H9 (cell line): Measurements from ENCODE around the gene ANKIB1. TPM values are rescaled to one million over a fixed set of nuclear protein-coding genes. Genes with fewer than 3 reads are reported as not detected.

ENCODE experiments used
- DNase-seq: peaks from one replicate; pipeline ENCODE4 v3.0.0-alpha.2; 2017
- H2AFZ ChIP-seq: one replicate; pipeline ENCODE4 v1.6.1; 2013; ENCODE audit warnings: mild to moderate bottlenecking, low read length, control low read depth, moderate library complexity
- H2AK5ac ChIP-seq: 2 replicates; pipeline ENCODE4 v1.6.1; 2013; ENCODE audit warnings: low read length, control low read depth, mixed read lengths; ENCODE audit not compliant: insufficient read length
- H2BK120ac ChIP-seq: one replicate; pipeline ENCODE4 v1.6.1; 2013; ENCODE audit warnings: low read depth, mild to moderate bottlenecking, low read length, control low read depth, inconsistent platforms; ENCODE audit not compliant: poor library complexity, severe bottlenecking
- H2BK12ac ChIP-seq: 2 replicates; pipeline ENCODE4 v1.6.1; 2013; ENCODE audit warnings: low read length, control low read depth, mixed read lengths, low read depth; ENCODE audit not compliant: insufficient read length
- H2BK15ac ChIP-seq: 2 replicates; pipeline ENCODE4 v1.6.1; 2013; ENCODE audit warnings: low read depth, low read length, control low read depth
- H2BK20ac ChIP-seq: one replicate; pipeline ENCODE4 v1.6.1; 2013; ENCODE audit warnings: low read depth, mild to moderate bottlenecking, low read length, control low read depth, inconsistent platforms; ENCODE audit not compliant: poor library complexity, severe bottlenecking
- H2BK5ac ChIP-seq: 2 replicates; pipeline ENCODE4 v1.6.1; 2013; ENCODE audit warnings: low read length, control low read depth, mixed read lengths; ENCODE audit not compliant: insufficient read length
- H3K14ac ChIP-seq: 2 replicates; pipeline ENCODE4 v1.6.1; 2013; ENCODE audit warnings: low read length, control low read depth; ENCODE audit not compliant: insufficient read depth
- H3K18ac ChIP-seq: 2 replicates; pipeline ENCODE4 v1.6.1; 2013; ENCODE audit warnings: low read depth, mild to moderate bottlenecking, mixed read lengths, low read length, control low read depth; ENCODE audit not compliant: insufficient read length
- H3K23ac ChIP-seq: 2 replicates; pipeline ENCODE4 v1.6.1; 2013; ENCODE audit warnings: low read length, control low read depth, mixed read lengths, low read depth; ENCODE audit not compliant: insufficient read length
- H3K23me2 ChIP-seq: 2 replicates; pipeline ENCODE4 v1.6.1; 2013; ENCODE audit warnings: low read depth, mild to moderate bottlenecking, mixed read lengths, low read length, control low read depth; ENCODE audit not compliant: insufficient read length, poor library complexity, severe bottlenecking
- H3K27ac ChIP-seq: 2 replicates; pipeline ENCODE4 v1.5.1; 2013; ENCODE audit warnings: low read length, control low read depth, mixed read lengths, low read depth; ENCODE audit not compliant: insufficient read length
- H3K27me3 ChIP-seq: 2 replicates; pipeline ENCODE4 v1.6.1; 2013; ENCODE audit warnings: low read length, control low read depth, inconsistent platforms; ENCODE audit not compliant: insufficient read depth
- H3K4ac ChIP-seq: 2 replicates; pipeline ENCODE4 v1.6.1; 2013; ENCODE audit warnings: low read depth, mild to moderate bottlenecking, control low read depth, inconsistent platforms, low read length, moderate library complexity
- H3K4me1 ChIP-seq: 2 replicates; pipeline ENCODE4 v1.6.1; 2013; ENCODE audit warnings: low read length, control low read depth, inconsistent platforms; ENCODE audit not compliant: insufficient read depth
- H3K4me2 ChIP-seq: 2 replicates; pipeline ENCODE4 v1.6.1; 2013; ENCODE audit warnings: low read length, control low read depth, mixed read lengths; ENCODE audit not compliant: insufficient read length, insufficient read depth
- H3K56ac ChIP-seq: 2 replicates; pipeline ENCODE4 v1.6.1; 2013; ENCODE audit warnings: low read depth, mild to moderate bottlenecking, mixed read lengths, low read length, control low read depth; ENCODE audit not compliant: insufficient read length
- H3K79me1 ChIP-seq: 2 replicates; pipeline ENCODE4 v1.6.1; 2013; ENCODE audit warnings: low read depth, mild to moderate bottlenecking, moderate library complexity, low read length, control low read depth, inconsistent platforms; ENCODE audit not compliant: insufficient read depth, poor library complexity, severe bottlenecking
- H3K79me2 ChIP-seq: 2 replicates; pipeline ENCODE4 v1.6.1; 2013; ENCODE audit warnings: low read length, control low read depth, inconsistent platforms; ENCODE audit not compliant: insufficient read depth
- H3K9ac ChIP-seq: 2 replicates; pipeline ENCODE4 v1.6.1; 2013; ENCODE audit warnings: low read length, control low read depth, mixed read lengths; ENCODE audit not compliant: insufficient read length; ENCODE audit errors: extremely low read depth
- H3K9me3 ChIP-seq: one replicate; pipeline ENCODE4 v1.6.1; 2013; ENCODE audit warnings: low read depth, low read length, inconsistent platforms; ENCODE audit not compliant: control insufficient read depth
- H3T11ph ChIP-seq: one replicate; pipeline ENCODE4 v1.6.1; 2013; ENCODE audit warnings: mild to moderate bottlenecking, low read length, control low read depth, inconsistent platforms
- H4K20me1 ChIP-seq: one replicate; pipeline ENCODE4 v1.6.1; 2013; ENCODE audit not compliant: control insufficient read depth, insufficient read length, insufficient read depth
- H4K5ac ChIP-seq: 2 replicates; pipeline ENCODE4 v1.6.1; 2013; ENCODE audit warnings: low read depth, mild to moderate bottlenecking, mixed read lengths, low read length, control low read depth; ENCODE audit not compliant: insufficient read length
- H4K8ac ChIP-seq: replicated peaks from 2 replicates; pipeline ENCODE4 v1.6.1; 2013; ENCODE audit warnings: low read length, control low read depth, mixed read lengths, low read depth; ENCODE audit not compliant: insufficient read length
- H4K91ac ChIP-seq: 2 replicates; pipeline ENCODE4 v1.6.1; 2013; ENCODE audit warnings: low read depth, mild to moderate bottlenecking, moderate library complexity, mixed read lengths, low read length, control low read depth; ENCODE audit not compliant: insufficient read length
- H3K27ac Mint-ChIP-seq, 3 experiments: 2 replicates in 2 of 3; 3 replicates in 1 of 3; pipeline ENCODE4 v1.8.0; 2020 to 2021; ENCODE audit warnings: mixed read lengths in 3 of 3, mild to moderate bottlenecking in 1 of 3, moderate library complexity in 1 of 3
- H3K27me3 Mint-ChIP-seq: 2 replicates; pipeline ENCODE4 v1.8.0; 2021; ENCODE audit warnings: low read depth, mild to moderate bottlenecking, moderate library complexity, mixed read lengths
- H3K36me3 Mint-ChIP-seq, 3 experiments: 2 replicates in 2 of 3; 3 replicates in 1 of 3; pipeline ENCODE4 v1.8.0; 2020 to 2021; ENCODE audit warnings: low read depth in 3 of 3, mixed read lengths in 3 of 3; ENCODE audit not compliant: insufficient read depth in 1 of 3
- H3K4me1 Mint-ChIP-seq, 2 experiments: 2 replicates each; pipeline ENCODE4 v1.8.0; 2020; ENCODE audit warnings: mixed read lengths in 2 of 2
- H3K4me3 Mint-ChIP-seq, 2 experiments: 2 replicates in 1 of 2; 3 replicates in 1 of 2; pipeline ENCODE4 v1.8.0; 2020 to 2021; ENCODE audit warnings: mild to moderate bottlenecking in 2 of 2, mixed read lengths in 2 of 2, moderate library complexity in 1 of 2
- H3K9me3 Mint-ChIP-seq, 2 experiments: 2 replicates in 1 of 2; 3 replicates in 1 of 2; pipeline ENCODE4 v1.8.0; 2020; ENCODE audit warnings: mild to moderate bottlenecking in 2 of 2, mixed read lengths in 2 of 2, moderate library complexity in 1 of 2
- total RNA-seq: library from RNA; stranded (reverse); gene quantifications from 2 replicates; pipeline ENCODE4 v1.2.1, GENCODE V29; 2021
- TF ChIP-seq, protein P1 (sequence below): fragments of 200-600 bp; sonication (generic); conservative IDR thresholded peaks from 3 replicates; pipeline ENCODE4 v1.8.0; 2021; ENCODE audit warnings: antibody characterized with exemption, mild to moderate bottlenecking

Gene ANKIB1
- total RNA-seq, 1 experiment from 2014 or later, result 42.0 TPM

DNA sequence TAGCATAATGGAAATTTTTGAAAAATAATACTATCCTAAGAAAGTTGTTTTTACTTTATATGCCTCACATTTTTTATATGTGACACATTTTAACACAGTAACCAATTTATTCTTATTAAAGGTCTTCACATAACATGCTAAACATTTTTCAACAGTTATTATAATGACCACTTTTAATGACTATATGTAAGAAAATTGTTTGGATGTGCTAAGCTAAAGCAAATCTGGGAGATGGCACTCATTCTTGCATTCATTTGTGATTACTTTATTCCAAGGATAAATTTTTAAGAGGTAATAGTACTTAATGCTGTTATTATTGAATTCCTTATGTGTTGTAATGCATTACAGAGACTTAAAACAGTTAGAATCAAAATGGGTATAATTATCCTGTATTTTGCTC is 88.1 kb downstream of the ANKIB1 start:
- H3K9me3 ChIP-seq, result no peaks in the 10 kb centered on the region

More for the DNA sequence above, 88.1 kb downstream of the ANKIB1 start:
- Histone ChIP-seq H2BK15ac (no peak overlapping the region), H3K9ac (no peak overlapping the region), H3K23me2 (no peaks in the 10 kb centered on the region), H2BK12ac (no peak overlapping the region), H4K8ac (no peak overlapping the region), H2BK5ac (no peak overlapping the region), H3K27ac (no peak overlapping the region), H3K79me2 (no peaks in the 10 kb centered on the region), H3K4ac (no peak overlapping the region), H3K56ac (no peak overlapping the region), H2AK5ac (no peak overlapping the region), H4K91ac (no peak overlapping the region), H3K4me2 (no peak overlapping the region), H4K5ac (no peak overlapping the region), H3K18ac (no peak overlapping the region), H3K14ac (no peak overlapping the region), H2BK120ac (no peak overlapping the region), H4K20me1 (no peaks in the 10 kb centered on the region), H2BK20ac (no peak overlapping the region), H3T11ph (no peak overlapping the region), H3K23ac (no peak overlapping the region), H3K4me1 (no peaks in the 10 kb centered on the region), H3K79me1 (no peaks in the 10 kb centered on the region), H3K27me3 (no peaks in the 10 kb centered on the region), H2AFZ (no peak overlapping the region)
- Mint-ChIP-seq H3K9me3 (peaks cover 0 to 5% of the 10 kb centered on the region in 2 experiments; a peak in 3 of 5 replicates), H3K36me3 (peaks cover 4 to 13% (median 4%) of the 10 kb centered on the region in 3 experiments), H3K4me1 (peaks cover 7% of the 10 kb centered on the region in 2 experiments), H3K27ac (no peak overlapping the region), H3K4me3 (no peak overlapping the region), H3K27me3 (no peaks in the 10 kb centered on the region)
- TF ChIP-seq, protein P1, sequence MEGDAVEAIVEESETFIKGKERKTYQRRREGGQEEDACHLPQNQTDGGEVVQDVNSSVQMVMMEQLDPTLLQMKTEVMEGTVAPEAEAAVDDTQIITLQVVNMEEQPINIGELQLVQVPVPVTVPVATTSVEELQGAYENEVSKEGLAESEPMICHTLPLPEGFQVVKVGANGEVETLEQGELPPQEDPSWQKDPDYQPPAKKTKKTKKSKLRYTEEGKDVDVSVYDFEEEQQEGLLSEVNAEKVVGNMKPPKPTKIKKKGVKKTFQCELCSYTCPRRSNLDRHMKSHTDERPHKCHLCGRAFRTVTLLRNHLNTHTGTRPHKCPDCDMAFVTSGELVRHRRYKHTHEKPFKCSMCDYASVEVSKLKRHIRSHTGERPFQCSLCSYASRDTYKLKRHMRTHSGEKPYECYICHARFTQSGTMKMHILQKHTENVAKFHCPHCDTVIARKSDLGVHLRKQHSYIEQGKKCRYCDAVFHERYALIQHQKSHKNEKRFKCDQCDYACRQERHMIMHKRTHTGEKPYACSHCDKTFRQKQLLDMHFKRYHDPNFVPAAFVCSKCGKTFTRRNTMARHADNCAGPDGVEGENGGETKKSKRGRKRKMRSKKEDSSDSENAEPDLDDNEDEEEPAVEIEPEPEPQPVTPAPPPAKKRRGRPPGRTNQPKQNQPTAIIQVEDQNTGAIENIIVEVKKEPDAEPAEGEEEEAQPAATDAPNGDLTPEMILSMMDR, result no peak
- no peak for DNase-seq
